Activated T-helper 9 cell treated with anti-CD3 and anti-CD28 coated beads, Interleukin-2, amount 50 U/mL, for 16 hours (primary cell): ENCODE results near the gene ISM1.

ENCODE experiments used
- DNase-seq: peaks from one replicate; pipeline ENCODE4 v3.0.0-alpha.2; 2020; ENCODE audit warnings: low read depth

ISM1 gene

GRCh38 chr20:13313201-13313600 is 92.1 kb downstream of the ISM1 start:
- no peak for DNase-seq

GRCh38 chr20:13317439-13317838 is 96.4 kb downstream of the ISM1 start:
- no peak for DNase-seq

GRCh38 chr20:13318871-13319521 is 97.9 kb downstream of the ISM1 start:
- DNase-seq, result no peak

- DNase-seq, result no peak
Observed at GRCh38 chr20:13320702-13321101, 99.6 kb downstream of the ISM1 start.

- no peak for DNase-seq
Observed at GRCh38 chr20:13321416-13321815, 100.3 kb downstream of the ISM1 start.

- no peak for DNase-seq
Observed at GRCh38 chr20:13322198-13322597, 101.1 kb downstream of the ISM1 start.

GRCh38 chr20:13322621-13323020 is 101.5 kb downstream of the ISM1 start:
- no peak for DNase-seq

- DNase-seq, result no peak
Observed at GRCh38 chr20:13325033-13325432, 104.0 kb downstream of the ISM1 start.

GRCh38 chr20:13325796-13326340 is 104.8 kb downstream of the ISM1 start:
- DNase-seq, result no peak

- no peak for DNase-seq
Observed at GRCh38 chr20:13331536-13331935, 110.5 kb downstream of the ISM1 start.

GRCh38 chr20:13333036-13333435 is 112.0 kb downstream of the ISM1 start:
- DNase-seq, result no peak

- DNase-seq, result no peak
Observed at GRCh38 chr20:13333793-13334192, 112.7 kb downstream of the ISM1 start.

GRCh38 chr20:13336308-13337089 is 115.4 kb downstream of the ISM1 start:
- DNase-seq, result no peak

- no peak for DNase-seq
Observed at GRCh38 chr20:13337090-13337784, 116.2 kb downstream of the ISM1 start.

- no peak for DNase-seq
Observed at GRCh38 chr20:13338097-13338661, 117.1 kb downstream of the ISM1 start.

GRCh38 chr20:13338999-13339411 is 117.9 kb downstream of the ISM1 start:
- no peak for DNase-seq

- no peak for DNase-seq
Observed at GRCh38 chr20:13340088-13340487, 119.0 kb downstream of the ISM1 start.

GRCh38 chr20:13341737-13342393 is 120.8 kb downstream of the ISM1 start:
- no peak for DNase-seq

- DNase-seq, result no peak
Observed at GRCh38 chr20:13342469-13343242, 121.6 kb downstream of the ISM1 start.

- no peak for DNase-seq
Observed at GRCh38 chr20:13344671-13345070, 123.6 kb downstream of the ISM1 start.
